ENCODE results near the gene FOXJ1.

FOXJ1 gene

GRCh38 chr17:76184290-76184689 lies 43.2 kb upstream of the FOXJ1 start:
- TF ChIP-seq CTCF (conservative IDR thresholded peaks at IDR 0.05; ENCODE audit: low read depth, low read length): no peak
- H3K4me1 ChIP-seq (ENCODE audit: low read depth, poor library complexity, severe bottlenecking): peaks cover 88% of the 10 kb centered on the region
- H4K20me1 ChIP-seq (ENCODE audit: insufficient read depth): no peaks in the 10 kb centered on the region
- no peaks in the 10 kb centered on the region for H3K79me2 ChIP-seq (ENCODE audit: insufficient read depth, low read depth)
- no peak overlapping the region for H3K9ac ChIP-seq
- H3K36me3 ChIP-seq (ENCODE audit: insufficient read depth): no peaks in the 10 kb centered on the region
- no peak overlapping the region for H3K27ac ChIP-seq
- no peak overlapping the region for H3K4me2 ChIP-seq
- no peak overlapping the region for H2AFZ ChIP-seq (ENCODE audit: low read depth)
- no peaks in the 10 kb centered on the region for H3K27me3 ChIP-seq (ENCODE audit: insufficient read depth, low read depth)
- H3K4me3 ChIP-seq (IDR thresholded peaks at IDR 0.05; ENCODE audit: insufficient read depth, low read depth, low read length): no peak overlapping the region

GRCh38 chr17:76182016-76182764 lies 41.1 kb upstream of the FOXJ1 start:
- Histone ChIP-seq H3K4me2 (no peak overlapping the region), H3K79me2 (ENCODE audit: insufficient read depth, low read depth) (no peaks in the 10 kb centered on the region), H3K36me3 (ENCODE audit: insufficient read depth) (no peaks in the 10 kb centered on the region), H4K20me1 (ENCODE audit: insufficient read depth) (no peaks in the 10 kb centered on the region), H3K27me3 (ENCODE audit: insufficient read depth, low read depth) (no peaks in the 10 kb centered on the region), H2AFZ (ENCODE audit: low read depth) (peak overlapping the region; percentile 51), H3K9ac (no peak overlapping the region), H3K27ac (peak overlapping the region; percentile 16; the same call in 1 of the 2 replicates), H3K4me1 (ENCODE audit: low read depth, poor library complexity, severe bottlenecking) (peaks cover 74% of the 10 kb centered on the region), H3K4me3 (IDR thresholded peaks at IDR 0.05; ENCODE audit: insufficient read depth, low read depth, low read length) (no peak overlapping the region)
- TF ChIP-seq CTCF (conservative IDR thresholded peaks at IDR 0.05; ENCODE audit: low read depth, low read length): peak; percentile 94

GRCh38 chr17:76179496-76180467 lies 38.7 kb upstream of the FOXJ1 start:
- Histone ChIP-seq H3K36me3 (ENCODE audit: insufficient read depth) (no peaks in the 10 kb centered on the region), H3K4me3 (IDR thresholded peaks at IDR 0.05; ENCODE audit: insufficient read depth, low read depth, low read length) (no peak overlapping the region), H3K79me2 (ENCODE audit: insufficient read depth, low read depth) (no peaks in the 10 kb centered on the region), H3K27me3 (ENCODE audit: insufficient read depth, low read depth) (no peaks in the 10 kb centered on the region), H3K9ac (no peak overlapping the region), H3K4me2 (peak overlapping the region; percentile 58), H2AFZ (ENCODE audit: low read depth) (peak overlapping the region; percentile 50), H3K27ac (peak overlapping the region; percentile 50), H4K20me1 (ENCODE audit: insufficient read depth) (no peaks in the 10 kb centered on the region), H3K4me1 (ENCODE audit: low read depth, poor library complexity, severe bottlenecking) (peaks cover 58% of the 10 kb centered on the region)
- no peak for TF ChIP-seq CTCF (conservative IDR thresholded peaks at IDR 0.05; ENCODE audit: low read depth, low read length)

- Histone ChIP-seq H3K4me2 (no peak overlapping the region), H3K36me3 (ENCODE audit: insufficient read depth) (no peaks in the 10 kb centered on the region), H2AFZ (ENCODE audit: low read depth) (no peak overlapping the region), H3K9ac (no peak overlapping the region), H3K27ac (no peak overlapping the region), H3K27me3 (ENCODE audit: insufficient read depth, low read depth) (no peaks in the 10 kb centered on the region), H3K4me1 (ENCODE audit: low read depth, poor library complexity, severe bottlenecking) (peaks cover 44% of the 10 kb centered on the region), H3K4me3 (IDR thresholded peaks at IDR 0.05; ENCODE audit: insufficient read depth, low read depth, low read length) (no peak overlapping the region), H3K79me2 (ENCODE audit: insufficient read depth, low read depth) (no peaks in the 10 kb centered on the region), H4K20me1 (ENCODE audit: insufficient read depth) (no peaks in the 10 kb centered on the region)
- TF ChIP-seq CTCF (conservative IDR thresholded peaks at IDR 0.05; ENCODE audit: low read depth, low read length): no peak
Observed at GRCh38 chr17:76178124-76178523, 37.1 kb upstream of the FOXJ1 start.
